Measurements from ENCODE around the gene P4HB. TPM values are rescaled to one million over a fixed set of nuclear protein-coding genes. Genes with fewer than 3 reads are reported as not detected.
A peak's percentile ranks its signal among the peaks of the same experiment; 100 is the strongest.

P4HB gene
- total and polyA plus RNA-seq, 3 donors from 2014 or later = 205 to 230 (median 213) TPM

GRCh38 chr17:81871387-81872230 lies 11.3 kb upstream of the P4HB start:
- Histone ChIP-seq H3K27ac (peak overlapping the region; percentile 95 to 99), H3K4me1 (peaks cover 42% of the 10 kb centered on the region), H3K27me3 (no peaks in the 10 kb centered on the region), H3K9me3 (no peaks in the 10 kb centered on the region), H3K4me3 (peak overlapping the region; percentile 87 to 92), H3K36me3 (ENCODE audit: low read depth, missing control alignments) (no peaks in the 10 kb centered on the region)
- intact Hi-C loops (cut with DNase I; ENCODE audit: low total_unique reads) = no loop called here
- WGBS, 2 donors = 0% methylated on average over 4 to 53 of the region's 86 CpGs
- TF ChIP-seq POLR2A (IDR thresholded peaks at IDR 0.05) = peak; percentile 92
- TF ChIP-seq CTCF (IDR thresholded peaks at IDR 0.05) = peak in 2 of 3 experiments; percentile 26 to 40
- DNase-seq = peak; percentile 93

- Histone ChIP-seq H3K27ac (peak within 1 kb of the TSS; percentile 95 to 99), H3K36me3 (ENCODE audit: low read depth, missing control alignments) (no peaks in the 10 kb centered on the region), H3K9me3 (no peaks in the 10 kb centered on the region), H3K4me3 (peak within 1 kb of the TSS; percentile 87 to 92), H3K27me3 (no peaks in the 10 kb centered on the region), H3K4me1 (peaks cover 48% of the 10 kb centered on the region)
- TF ChIP-seq POLR2A (IDR thresholded peaks at IDR 0.05) (no peak), CTCF (IDR thresholded peaks at IDR 0.05) (no peak)
- intact Hi-C loops (cut with DNase I; ENCODE audit: low total_unique reads) = no loop called here
- 0% methylated on average over 27 of the region's 64 CpGs; no CpG with 5 or more reads in 1 of the 2 donors for WGBS, 2 donors
- no peak for DNase-seq
Measured at GRCh38 chr17:81870981-81871386, 10.6 kb upstream of the P4HB start, which contains the start of gene ARHGDIA. TSS of gene ARHGDIA (minus strand) at chr17:81871337. CDS start at chr17:81869930, 1,407 bp downstream.

- no peak for TF ChIP-seq CTCF (IDR thresholded peaks at IDR 0.05)
- TF ChIP-seq POLR2A (IDR thresholded peaks at IDR 0.05) = no peak
- H3K27ac ChIP-seq = peak overlapping the region; percentile 80 to 99
- intact Hi-C loops (cut with DNase I; ENCODE audit: low total_unique reads) = no loop called here
- no peaks in the 10 kb centered on the region for H3K36me3 ChIP-seq (ENCODE audit: low read depth, missing control alignments)
- peak overlapping the region; percentile 77 to 92 for H3K4me3 ChIP-seq
- DNase-seq = peak; percentile 43
- H3K9me3 ChIP-seq = no peaks in the 10 kb centered on the region
- 1 to 2% methylated on average over 9 to 49 of the region's 65 CpGs for WGBS, 2 donors
- peaks cover 51% of the 10 kb centered on the region for H3K4me1 ChIP-seq
- H3K27me3 ChIP-seq = no peaks in the 10 kb centered on the region
Measured at GRCh38 chr17:81870131-81870980, 10.0 kb upstream of the P4HB start.

- TF ChIP-seq POLR2A (IDR thresholded peaks at IDR 0.05) = no peak
- TF ChIP-seq CTCF (IDR thresholded peaks at IDR 0.05) = peak; percentile 83 to 94 (median 84)
- no peaks in the 10 kb centered on the region for H3K27me3 ChIP-seq
- peak overlapping the region; percentile 80 to 99 for H3K27ac ChIP-seq
- peak overlapping the region; percentile 77 to 92 for H3K4me3 ChIP-seq
- intact Hi-C loops (cut with DNase I; ENCODE audit: low total_unique reads) = no loop called here
- WGBS, 2 donors = 25 to 32% methylated on average over 19 to 45 of the region's 52 CpGs
- peak; percentile 47 for DNase-seq
- no peaks in the 10 kb centered on the region for H3K36me3 ChIP-seq (ENCODE audit: low read depth, missing control alignments)
- H3K4me1 ChIP-seq = peaks cover 51% of the 10 kb centered on the region
- no peaks in the 10 kb centered on the region for H3K9me3 ChIP-seq
Measured at GRCh38 chr17:81869221-81870130, 9.1 kb upstream of the P4HB start.
